RCC 7860 (cell line): Measurements from ENCODE around the gene SMYD3.
"Not testable (repeated sequence)": the region's sequence is repeated elsewhere in the genome, so short reads cannot be mapped to it uniquely, and the experiment has no call there.

Experiments used
- DNase-seq: peaks from one replicate; pipeline ENCODE4 v3.0.0-alpha.2; 2015; ENCODE audit warnings: low spot score
- FAIRE-seq: peaks from 2 replicates; lab custom pipeline; 2012; peaks lifted over from hg19 to GRCh38; lab: Jason Lieb, UNC

SMYD3 gene

DNA sequence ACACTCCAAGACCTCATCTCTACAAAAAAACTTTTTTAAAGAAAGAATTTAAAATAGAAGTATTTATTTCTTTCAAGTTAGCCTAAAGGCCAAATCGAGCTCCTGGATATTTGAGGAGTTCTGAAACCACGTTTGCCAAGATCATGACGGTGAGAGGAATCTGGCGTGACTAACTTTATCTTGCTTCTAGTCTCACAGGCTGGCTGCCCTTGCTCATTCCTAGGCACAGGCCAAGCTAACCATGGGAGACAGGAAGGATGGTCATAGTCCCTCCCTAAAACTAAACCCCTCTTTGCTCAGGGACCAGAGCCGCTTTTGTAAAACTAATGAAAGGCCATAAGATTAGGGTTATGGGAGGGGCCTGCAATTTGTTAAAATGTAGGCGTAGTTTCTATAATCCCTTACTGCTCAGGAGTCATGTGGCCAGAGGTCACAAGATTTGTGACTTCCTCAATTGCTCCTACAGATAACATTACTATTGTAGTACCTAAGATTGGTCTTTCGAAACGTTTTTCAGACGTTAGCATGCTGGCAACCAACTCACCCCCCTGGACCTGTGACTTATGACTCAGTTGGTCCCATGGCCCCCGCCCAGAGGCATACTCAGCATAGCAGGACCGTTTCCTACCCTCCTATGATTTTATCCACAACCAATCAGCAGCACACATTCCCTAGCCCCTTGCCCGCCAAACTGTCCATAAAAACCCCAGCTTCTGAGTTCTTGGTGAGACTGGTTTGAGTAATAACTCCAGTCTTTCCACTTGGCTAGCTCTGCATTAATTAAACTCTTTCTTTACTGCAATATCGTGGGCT lies 425.0 kb downstream of the SMYD3 start:
- DNase-seq (no peak), FAIRE-seq (no peak)

DNA sequence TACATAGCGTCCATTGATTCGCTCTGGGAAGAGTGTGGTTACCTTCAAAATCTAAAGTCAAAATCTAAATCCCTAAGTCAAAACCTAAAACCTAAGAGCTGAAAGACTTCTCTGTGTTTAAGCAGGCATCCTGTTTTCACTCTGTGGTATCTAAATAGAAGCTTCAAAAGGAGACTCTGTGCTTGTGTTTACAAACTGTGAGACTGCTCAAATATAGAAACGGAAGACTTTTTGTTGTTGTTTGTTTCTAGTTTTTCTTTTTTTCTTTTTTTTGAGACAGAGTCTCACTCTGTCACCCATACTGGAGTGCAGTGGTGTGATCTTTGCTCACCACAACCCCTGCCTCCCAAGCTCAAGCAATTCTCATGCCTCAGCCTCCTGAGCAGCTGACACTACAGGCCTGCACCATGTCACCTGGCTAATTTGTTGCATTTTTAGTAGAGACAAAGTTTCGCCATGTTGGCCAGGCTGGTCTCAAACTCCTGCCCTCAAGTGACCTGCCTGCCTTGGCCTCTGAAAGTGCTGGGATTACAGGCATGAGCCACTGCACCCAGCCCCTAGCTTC lies 425.9 kb downstream of the SMYD3 start:
- FAIRE-seq (no peak), DNase-seq (no peak)

DNA sequence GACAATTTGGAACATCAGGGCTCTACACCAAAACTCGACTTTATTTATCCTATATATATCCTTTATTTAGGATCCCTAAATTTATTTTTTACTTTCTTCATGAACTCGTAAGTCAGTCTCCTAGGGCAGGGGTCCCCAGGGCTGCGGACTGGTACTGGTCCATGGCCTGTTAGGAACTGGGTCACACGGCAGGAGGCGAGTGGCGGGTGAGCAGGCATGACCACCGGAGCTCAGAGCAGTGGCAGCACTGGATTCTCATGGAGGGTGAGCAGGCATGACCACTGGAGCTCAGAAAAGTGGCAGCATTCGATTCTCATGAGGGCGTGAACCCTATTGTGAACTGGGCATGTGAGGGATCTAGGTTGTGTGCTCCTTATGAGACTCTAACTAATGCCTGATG lies 427.0 kb downstream of the SMYD3 start:
- FAIRE-seq (no peak), DNase-seq (no peak)

DNA sequence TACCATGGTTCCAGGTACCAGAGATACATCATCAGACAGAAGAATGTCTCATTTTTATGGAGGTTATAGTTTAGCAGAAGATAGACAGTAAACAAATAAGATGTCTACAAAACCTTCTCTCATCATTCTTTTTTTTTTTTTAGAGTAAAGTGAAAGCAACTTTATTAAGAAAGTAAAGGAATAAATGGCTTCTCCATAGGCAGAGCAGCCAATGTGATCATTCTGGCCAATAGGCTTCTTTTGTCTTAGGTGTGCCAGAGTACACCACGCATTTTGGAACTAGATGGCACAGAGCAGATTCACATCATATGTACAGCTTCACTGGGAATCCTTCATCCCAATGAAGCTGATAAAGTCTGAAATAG lies 428.2 kb downstream of the SMYD3 start:
- FAIRE-seq (no peak), DNase-seq (no peak)

DNA sequence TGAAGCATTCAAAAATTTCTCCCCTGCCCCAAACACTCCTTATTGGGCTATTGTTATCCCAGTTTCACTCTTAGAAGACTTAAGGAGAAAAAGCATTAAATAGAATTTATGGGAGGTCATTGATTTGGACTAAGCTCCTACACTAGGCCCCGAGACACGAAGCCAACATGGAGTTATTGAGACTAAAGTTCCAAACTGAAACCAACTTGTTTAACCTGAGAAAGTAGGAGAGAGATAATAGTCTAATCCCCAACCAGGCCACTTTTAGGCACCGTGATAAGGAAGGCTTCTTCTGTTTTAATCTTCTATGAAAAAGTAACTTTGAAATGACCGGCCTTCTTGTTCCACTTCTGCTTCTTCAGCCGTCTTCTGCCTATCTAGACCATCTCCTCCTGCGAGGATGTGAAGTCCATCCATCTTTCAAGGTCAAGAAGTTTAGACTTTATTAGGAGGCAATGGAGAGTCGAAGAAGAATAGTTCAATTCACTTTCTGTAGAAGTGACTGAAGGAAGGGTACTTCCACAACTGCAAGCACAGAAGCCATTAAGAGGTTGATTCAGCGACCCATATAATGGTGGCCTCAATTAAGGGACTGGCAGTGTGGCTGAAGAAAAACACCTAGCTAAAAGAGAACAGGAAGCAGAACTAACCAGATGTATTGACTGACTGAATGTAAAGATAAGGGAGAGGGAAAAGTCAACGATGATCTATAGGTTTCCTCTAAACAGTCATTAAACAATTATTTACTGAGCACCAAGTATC lies 428.8 kb downstream of the SMYD3 start:
- DNase-seq (no peak), FAIRE-seq (no peak)

DNA sequence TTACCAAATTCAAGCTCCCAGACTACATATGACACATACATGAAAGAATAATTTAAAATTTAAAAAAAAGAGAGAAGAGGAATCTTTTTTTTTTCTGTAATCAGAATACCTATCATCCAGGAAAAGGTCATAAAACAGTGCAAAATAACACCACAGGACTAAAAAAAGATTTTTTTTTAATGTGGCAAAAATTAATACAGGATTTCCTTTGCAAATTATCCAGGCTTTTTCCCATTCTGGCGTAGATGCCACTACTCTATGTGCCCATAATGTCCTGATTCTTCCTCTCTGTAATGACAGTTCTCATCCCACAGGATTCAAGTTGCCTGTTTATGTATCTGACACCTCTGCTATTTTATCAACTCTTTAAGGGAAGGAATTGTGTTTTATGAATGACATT lies 429.6 kb downstream of the SMYD3 start:
- FAIRE-seq (no peak), DNase-seq (no peak)

DNA sequence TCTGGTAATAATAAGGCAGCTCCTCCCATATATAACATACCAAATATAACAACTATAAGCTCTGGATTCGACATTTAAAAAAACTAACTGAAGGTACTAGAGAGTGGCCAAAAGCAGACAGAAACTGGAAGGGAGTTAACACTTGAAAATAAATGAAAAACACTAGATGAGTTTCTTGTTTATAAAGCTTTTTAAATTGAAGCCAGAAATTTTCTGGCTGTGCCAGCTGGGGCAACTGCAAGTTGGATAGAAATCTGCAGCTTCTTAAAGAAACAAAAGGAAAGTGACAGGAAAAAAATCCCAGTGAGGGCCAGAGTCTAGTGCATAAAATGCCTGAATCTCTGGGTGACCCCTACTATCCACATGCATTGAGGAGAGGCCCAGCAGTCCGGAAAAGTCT lies 432.7 kb downstream of the SMYD3 start:
- no peak for FAIRE-seq
- no peak for DNase-seq

DNA sequence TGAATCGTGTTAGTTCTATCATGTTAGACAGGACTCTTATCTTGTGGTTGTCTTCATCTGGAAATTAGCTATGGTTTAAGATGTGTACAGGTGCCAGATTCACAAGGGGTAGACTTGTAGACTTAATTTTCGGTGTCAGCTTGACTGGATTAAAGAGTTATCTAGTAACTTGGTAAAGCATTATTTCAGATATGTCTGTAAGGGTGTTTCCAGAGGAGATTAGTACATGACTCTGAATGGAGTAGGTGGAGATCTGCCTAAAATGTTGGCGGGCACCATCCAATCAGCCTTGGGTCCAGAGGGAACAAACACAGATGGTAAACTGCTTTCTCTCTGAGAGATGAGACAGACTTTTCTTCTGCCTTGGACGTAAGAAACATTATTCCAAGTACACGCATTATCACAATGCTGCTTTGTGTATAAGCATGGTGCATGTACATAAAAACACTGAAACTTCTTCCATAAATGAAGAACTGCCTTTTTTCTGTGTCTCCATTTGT lies 434.6 kb downstream of the SMYD3 start:
- no peak for DNase-seq
- no peak for FAIRE-seq

DNA sequence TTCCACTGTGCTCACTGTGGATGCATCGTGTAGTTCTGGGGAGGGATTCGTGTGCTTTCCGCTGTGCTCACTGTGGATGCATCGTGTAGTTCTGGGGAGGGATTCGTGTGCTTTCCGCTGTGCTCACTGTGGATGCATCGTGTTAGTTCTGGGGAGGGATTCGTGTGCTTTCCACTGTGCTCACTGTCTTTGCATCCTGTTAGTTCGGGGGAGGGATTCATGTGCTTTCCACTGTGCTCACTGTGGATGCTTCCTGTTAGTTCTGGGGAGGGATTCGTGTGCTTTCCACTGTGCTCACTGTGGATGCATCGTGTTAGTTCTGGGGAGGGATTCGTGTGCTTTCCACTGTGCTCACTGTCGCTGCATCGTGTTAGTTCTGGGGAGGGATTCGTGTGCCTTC lies 435.1 kb downstream of the SMYD3 start:
- FAIRE-seq, DNase-seq: not testable (repeated sequence)

DNA sequence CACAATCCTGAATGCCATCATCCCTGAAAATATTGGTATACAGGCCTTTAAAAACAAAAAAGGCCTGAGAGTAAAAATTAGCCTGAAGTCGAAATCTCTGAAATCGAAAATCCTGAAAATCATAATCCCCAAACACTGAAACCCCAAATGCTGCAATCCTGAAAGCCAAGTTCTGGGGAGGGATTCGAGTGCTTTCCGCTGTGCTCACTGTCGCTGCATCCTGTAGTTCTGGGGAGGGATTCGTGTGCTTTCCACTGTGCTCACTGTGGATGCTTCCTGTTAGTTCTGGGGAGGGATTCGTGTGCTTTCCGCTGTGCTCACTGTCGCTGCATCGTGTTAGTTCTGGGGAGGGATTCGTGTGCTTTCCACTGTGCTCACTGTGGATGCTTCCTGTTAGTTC lies 435.5 kb downstream of the SMYD3 start:
- not testable (repeated sequence) for FAIRE-seq, DNase-seq

DNA sequence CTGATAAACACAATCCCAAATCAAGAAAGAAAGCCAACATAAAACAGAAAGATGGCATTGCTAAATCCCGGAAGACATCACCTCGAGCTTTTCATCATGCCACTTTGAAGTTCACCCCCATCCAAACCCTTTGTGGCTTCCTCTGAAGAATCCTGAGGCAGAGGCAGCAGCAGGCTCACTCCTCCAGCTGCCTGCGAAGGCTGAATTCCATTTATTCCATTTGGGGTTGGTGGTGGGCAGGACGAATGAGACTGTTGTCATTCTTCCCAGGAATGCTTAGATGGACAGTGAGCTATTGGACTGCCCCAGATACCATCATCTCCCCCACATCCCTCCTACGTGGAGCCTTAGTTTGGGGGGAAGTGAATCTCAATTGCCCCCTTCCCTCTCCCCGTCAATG lies 437.5 kb downstream of the SMYD3 start:
- FAIRE-seq: no peak
- no peak for DNase-seq

DNA sequence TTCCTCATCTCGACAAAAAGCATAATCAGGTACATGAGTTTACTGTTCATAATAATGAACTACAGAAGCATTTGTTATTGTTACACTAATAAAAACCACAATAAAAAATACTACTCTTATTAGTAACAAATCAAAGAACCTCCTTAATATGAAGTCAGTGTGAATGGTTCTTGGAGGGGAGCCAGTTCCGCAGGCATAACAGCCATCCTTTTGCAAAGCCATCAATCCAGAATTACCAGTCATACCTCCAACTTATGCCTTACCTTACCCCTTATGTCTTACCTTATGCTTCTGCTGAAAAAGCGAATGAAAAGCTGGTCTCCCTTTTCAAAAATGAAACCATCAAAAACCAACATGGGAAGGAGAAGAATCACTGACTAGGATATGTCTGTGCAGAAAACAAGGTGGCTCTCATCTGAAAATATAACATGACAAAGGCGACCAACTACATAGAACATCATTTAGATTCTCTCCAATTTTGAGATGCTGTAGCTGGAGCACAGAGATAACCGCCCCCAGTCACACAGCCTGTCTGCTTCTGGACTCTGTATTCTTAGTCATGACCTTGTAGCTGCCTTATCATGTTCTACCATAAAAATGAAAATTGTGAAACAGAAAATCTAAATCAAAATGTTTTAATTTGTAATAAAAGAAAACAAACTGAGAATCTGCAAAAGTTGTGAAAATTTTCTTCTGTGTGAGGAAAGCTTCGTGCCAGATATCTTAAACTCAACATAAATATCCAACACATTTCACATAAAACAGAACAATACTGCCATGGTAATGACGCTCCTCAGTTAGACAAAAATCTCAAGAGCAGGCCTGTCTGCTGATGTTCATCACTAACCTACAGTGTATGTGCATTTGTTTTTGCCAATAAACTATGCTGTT lies 438.2 kb downstream of the SMYD3 start:
- FAIRE-seq: no peak

DNA sequence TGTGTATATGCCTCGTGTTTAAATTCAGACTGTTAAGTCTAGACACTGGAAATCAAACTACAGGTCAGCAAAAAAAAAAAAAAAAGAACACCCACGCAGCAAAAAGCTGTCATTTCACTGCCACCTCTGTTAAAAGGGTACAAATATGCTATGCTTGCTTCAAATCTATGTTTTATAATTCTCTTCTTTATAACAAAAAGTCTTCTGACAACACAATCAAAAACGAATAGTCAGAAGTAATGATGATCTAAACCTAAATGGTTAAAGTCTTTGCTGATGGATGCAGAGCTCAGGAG lies 438.9 kb downstream of the SMYD3 start:
- FAIRE-seq (no peak), DNase-seq (no peak)

More for the DNA sequence above, 438.2 kb downstream of the SMYD3 start:
- no peak for DNase-seq

DNA sequence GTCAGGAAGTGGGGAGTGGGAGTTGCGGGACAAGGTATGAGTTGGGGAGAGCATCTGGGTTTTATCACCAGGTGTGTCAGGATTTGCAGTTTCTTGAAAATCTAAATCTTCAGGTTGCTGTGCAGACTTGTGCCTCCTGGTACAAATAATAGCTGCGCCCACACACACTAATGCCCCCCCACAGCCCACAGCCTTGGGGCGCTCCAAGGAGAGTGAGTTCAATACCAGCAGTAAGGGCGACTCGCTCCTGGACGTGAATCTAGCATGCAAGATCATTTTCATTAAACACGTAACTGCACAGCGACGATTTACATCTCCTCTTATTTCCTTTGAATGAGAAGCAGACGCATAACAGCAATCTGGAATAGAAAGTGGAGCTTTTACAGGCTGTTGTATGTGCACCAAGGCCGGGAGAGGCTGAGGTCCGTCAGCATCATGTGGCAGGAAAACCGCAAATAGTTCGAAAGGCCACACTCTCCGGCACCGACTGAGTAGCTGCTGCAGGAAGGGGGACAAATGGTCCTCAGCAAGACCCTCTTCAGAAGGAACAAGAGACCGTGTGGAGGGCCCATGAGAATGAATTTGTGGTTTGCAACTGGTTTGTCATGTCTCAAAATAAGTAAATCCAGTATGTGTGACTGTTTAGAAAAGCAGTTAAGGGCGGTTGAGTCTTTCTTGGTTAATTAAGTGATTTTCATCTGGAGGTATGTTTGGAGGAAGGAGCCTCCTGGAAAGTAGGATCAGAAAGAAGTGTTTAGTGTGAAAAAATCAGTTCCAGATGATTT lies 439.5 kb downstream of the SMYD3 start:
- FAIRE-seq (no peak), DNase-seq (no peak)

DNA sequence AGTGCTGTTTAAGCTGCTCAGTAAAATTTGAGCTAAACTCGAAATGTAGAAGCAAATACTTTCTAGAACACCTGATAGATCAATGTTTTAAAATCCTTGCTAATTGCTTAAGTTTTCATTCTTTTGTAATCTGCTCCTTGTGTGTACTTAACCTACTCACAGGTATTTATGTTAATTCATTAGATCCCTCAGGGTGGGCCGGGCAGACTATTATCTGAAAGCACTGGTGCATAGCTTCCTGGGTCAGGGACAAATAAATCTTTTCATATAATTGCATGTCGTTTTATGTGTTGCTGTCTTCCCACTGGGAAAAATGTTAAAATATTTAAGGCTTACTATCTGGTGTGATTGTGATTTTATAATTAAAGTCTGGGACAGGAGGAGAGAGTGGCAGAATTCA lies 440.5 kb downstream of the SMYD3 start:
- no peak for DNase-seq
- FAIRE-seq: no peak

DNA sequence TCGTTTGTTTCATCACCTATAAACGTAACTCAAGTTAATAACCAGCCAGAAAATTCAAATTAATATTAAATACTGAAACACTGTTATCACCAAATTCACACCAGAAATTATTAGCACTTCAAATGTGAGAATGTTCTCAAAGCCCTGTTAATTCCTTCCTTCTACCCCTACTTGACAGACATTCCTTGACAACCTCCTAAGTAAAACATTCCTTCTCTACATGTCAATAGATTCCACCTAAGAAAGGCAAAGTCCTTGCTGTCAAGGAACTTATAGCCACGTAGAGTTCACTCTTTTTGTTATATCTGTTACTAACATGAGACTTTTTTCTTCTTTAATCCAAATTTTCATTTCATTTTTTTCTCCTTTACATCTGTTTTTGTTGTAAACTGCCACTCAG lies 441.5 kb downstream of the SMYD3 start:
- DNase-seq (no peak), FAIRE-seq (no peak)

DNA sequence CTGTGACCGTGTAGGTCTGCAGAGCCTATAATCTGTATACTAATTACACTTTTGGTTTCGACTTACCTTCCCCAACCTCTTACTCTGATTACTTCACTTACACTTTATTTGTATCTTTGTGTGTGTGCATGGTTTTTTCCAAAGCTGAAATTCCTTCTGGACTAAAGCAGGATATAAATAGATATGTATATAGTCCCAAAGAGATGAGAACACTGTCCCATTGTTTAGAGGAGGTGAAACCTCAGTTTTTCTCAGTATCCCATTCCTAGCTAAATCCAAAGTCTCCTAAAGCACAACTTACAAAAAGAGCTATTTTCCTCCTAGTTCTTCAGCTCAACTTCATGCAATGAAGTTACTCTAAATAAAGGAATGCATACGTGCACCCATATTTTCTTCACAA lies 442.2 kb downstream of the SMYD3 start:
- no peak for DNase-seq
- no peak for FAIRE-seq

DNA sequence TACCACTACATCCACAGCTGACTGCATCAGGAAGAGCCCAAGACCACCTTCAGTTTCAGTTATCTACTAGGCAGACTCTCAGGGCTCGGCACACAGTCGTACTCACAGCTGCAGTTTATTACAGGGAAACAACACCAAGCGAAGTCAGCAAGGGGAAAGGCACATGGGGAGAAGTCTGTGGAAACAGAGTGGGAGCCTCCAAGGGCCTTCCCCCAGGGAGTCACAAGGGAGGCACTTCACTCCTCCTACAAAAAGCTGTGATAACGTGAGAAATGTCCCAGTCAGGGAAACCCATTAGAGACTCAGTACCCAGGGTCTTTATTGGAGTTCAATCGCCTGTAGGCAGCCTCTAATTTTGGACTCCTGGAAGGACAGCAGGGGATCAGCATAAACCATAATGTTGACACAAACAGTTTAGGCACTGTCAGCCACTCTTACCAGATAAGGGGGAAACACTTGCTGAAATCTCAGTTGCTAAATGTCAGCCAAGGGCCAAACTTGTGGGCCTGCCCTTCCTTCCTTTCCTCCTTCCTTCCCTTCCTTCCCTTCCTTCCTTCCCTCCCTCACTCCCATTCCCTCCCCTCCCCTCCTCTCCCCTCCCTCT lies 444.0 kb downstream of the SMYD3 start:
- no peak for DNase-seq
- no peak for FAIRE-seq

DNA sequence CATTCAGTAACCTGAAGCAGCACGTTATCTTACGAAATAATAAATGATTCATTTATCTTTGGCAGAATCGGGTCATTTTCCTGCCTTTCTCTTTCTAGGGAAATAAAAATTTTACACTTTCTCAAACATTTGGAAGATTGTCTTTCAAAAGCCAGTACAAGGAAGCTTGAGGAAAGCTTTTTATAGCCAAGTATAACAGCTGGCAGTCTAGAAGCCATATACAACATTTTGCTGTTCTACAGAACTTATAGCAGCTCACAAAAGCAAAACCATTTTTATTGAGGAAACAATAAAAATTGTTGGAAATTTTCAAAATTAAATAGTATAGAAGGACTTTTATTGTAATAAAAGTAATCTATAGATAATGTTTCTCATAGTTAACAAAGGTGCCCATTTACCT lies 448.6 kb downstream of the SMYD3 start:
- FAIRE-seq: no peak

DNA sequence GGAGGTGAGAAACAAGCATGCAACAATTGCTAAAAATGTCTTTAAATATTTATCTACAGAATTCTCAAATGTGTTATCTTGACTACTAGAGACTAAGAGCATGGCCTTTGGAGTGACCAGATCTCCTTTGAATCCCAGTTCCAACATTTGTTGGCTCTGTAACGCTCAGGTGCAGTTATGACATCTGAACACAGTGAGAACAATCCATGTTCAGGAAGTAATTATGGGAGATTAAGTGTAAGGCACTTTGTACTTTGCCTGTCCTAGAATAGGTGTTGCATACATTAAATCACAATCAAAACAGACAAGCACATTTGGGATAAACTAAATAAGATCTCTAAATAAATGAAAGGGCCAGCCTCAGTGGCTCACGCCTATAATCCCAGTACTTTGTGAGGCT lies 454.5 kb downstream of the SMYD3 start:
- DNase-seq (no peak), FAIRE-seq (no peak)

More for the DNA sequence above, 448.6 kb downstream of the SMYD3 start:
- DNase-seq: no peak
